Activated T-helper 1 cell treated with anti-CD3 and anti-CD28 coated beads, Interleukin-12 subunit alpha, Interleukin-12 subunit beta, Interleukin-2, Interleukin-4 antibody, amounts not matched to agents 30 ng/mL and 10 ng/mL and 1 ng/mL, durations not matched to agents 14 hours and 24 hours and 36 hours (primary cell): Measurements from ENCODE around the gene TMEM170B. TPM values are rescaled to one million over a fixed set of nuclear protein-coding genes. Genes with fewer than 3 reads are reported as not detected.

Experiments
- DNase-seq: peaks from one replicate; pipeline ENCODE4 v3.0.0; 2021; ENCODE audit warnings: low spot score
- H3K27ac Mint-ChIP-seq: one replicate; pipeline ENCODE4 v1.8.0; 2021; ENCODE audit warnings: mild to moderate bottlenecking, mixed read lengths
- H3K27me3 Mint-ChIP-seq: one replicate; pipeline ENCODE4 v1.8.0; 2022; ENCODE audit warnings: mild to moderate bottlenecking, moderate library complexity, mixed read lengths; ENCODE audit not compliant: insufficient read depth
- H3K36me3 Mint-ChIP-seq: one replicate; pipeline ENCODE4 v1.8.0; 2021; ENCODE audit warnings: low read depth, mixed read lengths
- H3K4me1 Mint-ChIP-seq: one replicate; pipeline ENCODE4 v1.8.0; 2021; ENCODE audit warnings: low read depth, mixed read lengths
- H3K4me3 Mint-ChIP-seq: one replicate; pipeline ENCODE4 v1.8.0; 2021; ENCODE audit warnings: mild to moderate bottlenecking, moderate library complexity, mixed read lengths
- H3K9me3 Mint-ChIP-seq: one replicate; pipeline ENCODE4 v1.8.0; 2021; ENCODE audit warnings: mixed read lengths
- intact Hi-C: fragments of 100-400 bp; cut with micrococcal nuclease; formaldehyde crosslinking; loops from one replicate; pipeline ENCODE4 v1.15.1; 2024
- total RNA-seq: library from RNA; stranded (reverse); gene quantifications from 2 replicates; pipeline ENCODE4 v1.2.3, GENCODE V29; 2022

The TMEM170B gene
- total RNA-seq: 0.78 and 0.86 TPM in 2 replicates

GRCh38 chr6:11537229-11538051, at the start of gene TMEM170B:
Gene TMEM170B, plus strand, starts transcription at chr6:11537749. Its CDS starts 529 bp downstream, at chr6:11538278.
- H3K27ac Mint-ChIP-seq: peak within 1 kb of the TSS; percentile 68
- intact Hi-C loops: loop anchor here (1.0 to 5.0 kb wide), 9 partner anchors 37 to 1765 kb away; partner anchors contain the start of genes MAK, NEDD9 and SMIM13
- H3K9me3 Mint-ChIP-seq: no peaks in the 10 kb centered on the region
- peaks cover 62% of the 10 kb centered on the region for H3K27me3 Mint-ChIP-seq
- peak; percentile 90 for DNase-seq
- peak within 1 kb of the TSS; percentile 84 for H3K4me3 Mint-ChIP-seq
- H3K36me3 Mint-ChIP-seq: no peaks in the 10 kb centered on the region
- H3K4me1 Mint-ChIP-seq: peaks cover 17% of the 10 kb centered on the region

- peaks cover 24% of the 10 kb centered on the region for H3K4me1 Mint-ChIP-seq
- intact Hi-C loops: no loop called here
- no peaks in the 10 kb centered on the region for H3K9me3 Mint-ChIP-seq
- H3K4me3 Mint-ChIP-seq: no peak overlapping the region
- no peak overlapping the region for H3K27ac Mint-ChIP-seq
- DNase-seq: no peak
- H3K27me3 Mint-ChIP-seq: peaks cover 3% of the 10 kb centered on the region
- H3K36me3 Mint-ChIP-seq: no peaks in the 10 kb centered on the region
Measured at GRCh38 chr6:11490996-11491395, 46.6 kb upstream of the TMEM170B start.

- H3K4me3 Mint-ChIP-seq: no peak overlapping the region
- intact Hi-C loops: no loop called here
- peaks cover 26% of the 10 kb centered on the region for H3K4me1 Mint-ChIP-seq
- no peaks in the 10 kb centered on the region for H3K9me3 Mint-ChIP-seq
- no peak overlapping the region for H3K27ac Mint-ChIP-seq
- H3K36me3 Mint-ChIP-seq: no peaks in the 10 kb centered on the region
- peaks cover 3% of the 10 kb centered on the region for H3K27me3 Mint-ChIP-seq
- DNase-seq: no peak
Measured at GRCh38 chr6:11491596-11492463, 45.7 kb upstream of the TMEM170B start.

GRCh38 chr6:11492464-11493290, 44.9 kb upstream of the TMEM170B start:
- Mint-ChIP-seq H3K9me3 (no peaks in the 10 kb centered on the region), H3K4me1 (peaks cover 26% of the 10 kb centered on the region), H3K27ac (no peak overlapping the region), H3K36me3 (no peaks in the 10 kb centered on the region), H3K27me3 (peaks cover 2% of the 10 kb centered on the region), H3K4me3 (no peak overlapping the region)
- intact Hi-C loops: no loop called here
- no peak for DNase-seq

- no peak overlapping the region for H3K27ac Mint-ChIP-seq
- no peak for DNase-seq
- H3K9me3 Mint-ChIP-seq: no peaks in the 10 kb centered on the region
- intact Hi-C loops: no loop called here
- peaks cover 26% of the 10 kb centered on the region for H3K4me1 Mint-ChIP-seq
- no peaks in the 10 kb centered on the region for H3K36me3 Mint-ChIP-seq
- no peak overlapping the region for H3K4me3 Mint-ChIP-seq
- H3K27me3 Mint-ChIP-seq: no peaks in the 10 kb centered on the region
Measured at GRCh38 chr6:11493974-11494373, 43.6 kb upstream of the TMEM170B start.

- H3K4me3 Mint-ChIP-seq: no peak overlapping the region
- no peaks in the 10 kb centered on the region for H3K27me3 Mint-ChIP-seq
- H3K4me1 Mint-ChIP-seq: peaks cover 26% of the 10 kb centered on the region
- no peak overlapping the region for H3K27ac Mint-ChIP-seq
- no peaks in the 10 kb centered on the region for H3K36me3 Mint-ChIP-seq
- intact Hi-C loops: loop anchor here (5.0 kb wide), 1 partner anchor 83 kb away; no protein-coding TSS in a partner anchor
- H3K9me3 Mint-ChIP-seq: no peaks in the 10 kb centered on the region
- DNase-seq: no peak
Measured at GRCh38 chr6:11494786-11495564, 42.6 kb upstream of the TMEM170B start.

- no peak overlapping the region for H3K27ac Mint-ChIP-seq
- intact Hi-C loops: loop anchor here (1.0 to 5.0 kb wide), 14 partner anchors 41 to 541 kb away; partner anchors contain the start of genes NEDD9, SMIM13 and TMEM170B
Measured at GRCh38 chr6:11495565-11496145, 41.9 kb upstream of the TMEM170B start.

GRCh38 chr6:11496152-11497060, 41.1 kb upstream of the TMEM170B start:
- Mint-ChIP-seq H3K27ac (no peak overlapping the region), H3K27me3 (peaks cover 3% of the 10 kb centered on the region), H3K4me3 (no peak overlapping the region), H3K9me3 (no peaks in the 10 kb centered on the region), H3K36me3 (no peaks in the 10 kb centered on the region), H3K4me1 (peaks cover 26% of the 10 kb centered on the region)
- DNase-seq: peak; percentile 72
- intact Hi-C loops: loop anchor here (1.0 to 5.0 kb wide), 14 partner anchors 40 to 542 kb away; partner anchors contain the start of genes NEDD9, SMIM13 and TMEM170B

More at GRCh38 chr6:11495565-11496145, 41.9 kb upstream of the TMEM170B start:
- H3K4me3 Mint-ChIP-seq: no peak overlapping the region
- peaks cover 26% of the 10 kb centered on the region for H3K4me1 Mint-ChIP-seq
- H3K36me3 Mint-ChIP-seq: no peaks in the 10 kb centered on the region
- no peaks in the 10 kb centered on the region for H3K27me3 Mint-ChIP-seq
- no peak for DNase-seq
- no peaks in the 10 kb centered on the region for H3K9me3 Mint-ChIP-seq

GRCh38 chr6:11497107-11497506, 40.4 kb upstream of the TMEM170B start:
- Mint-ChIP-seq H3K36me3 (no peaks in the 10 kb centered on the region), H3K4me1 (peaks cover 26% of the 10 kb centered on the region), H3K9me3 (no peaks in the 10 kb centered on the region), H3K27ac (no peak overlapping the region), H3K27me3 (peaks cover 4% of the 10 kb centered on the region), H3K4me3 (no peak overlapping the region)
- DNase-seq: no peak
- intact Hi-C loops: loop anchor here (2.0 to 5.0 kb wide), 3 partner anchors 40 to 85 kb away; partner anchors contain the start of gene TMEM170B

- H3K27ac Mint-ChIP-seq: no peak overlapping the region
- peaks cover 26% of the 10 kb centered on the region for H3K4me1 Mint-ChIP-seq
- no peak for DNase-seq
- intact Hi-C loops: loop anchor here (2.0 to 5.0 kb wide), 3 partner anchors 39 to 86 kb away; partner anchors contain the start of gene TMEM170B
- no peak overlapping the region for H3K4me3 Mint-ChIP-seq
- H3K9me3 Mint-ChIP-seq: no peaks in the 10 kb centered on the region
- H3K36me3 Mint-ChIP-seq: no peaks in the 10 kb centered on the region
- peaks cover 7% of the 10 kb centered on the region for H3K27me3 Mint-ChIP-seq
Measured at GRCh38 chr6:11497881-11498280, 39.7 kb upstream of the TMEM170B start.
